NCI-H146 (cell line): ENCODE measurements around the gene PDE2A.

Experiments
- DNase-seq: peaks from one replicate; lab custom pipeline; 2025; lab: John Stamatoyannopoulos, UW

The PDE2A gene

DNA sequence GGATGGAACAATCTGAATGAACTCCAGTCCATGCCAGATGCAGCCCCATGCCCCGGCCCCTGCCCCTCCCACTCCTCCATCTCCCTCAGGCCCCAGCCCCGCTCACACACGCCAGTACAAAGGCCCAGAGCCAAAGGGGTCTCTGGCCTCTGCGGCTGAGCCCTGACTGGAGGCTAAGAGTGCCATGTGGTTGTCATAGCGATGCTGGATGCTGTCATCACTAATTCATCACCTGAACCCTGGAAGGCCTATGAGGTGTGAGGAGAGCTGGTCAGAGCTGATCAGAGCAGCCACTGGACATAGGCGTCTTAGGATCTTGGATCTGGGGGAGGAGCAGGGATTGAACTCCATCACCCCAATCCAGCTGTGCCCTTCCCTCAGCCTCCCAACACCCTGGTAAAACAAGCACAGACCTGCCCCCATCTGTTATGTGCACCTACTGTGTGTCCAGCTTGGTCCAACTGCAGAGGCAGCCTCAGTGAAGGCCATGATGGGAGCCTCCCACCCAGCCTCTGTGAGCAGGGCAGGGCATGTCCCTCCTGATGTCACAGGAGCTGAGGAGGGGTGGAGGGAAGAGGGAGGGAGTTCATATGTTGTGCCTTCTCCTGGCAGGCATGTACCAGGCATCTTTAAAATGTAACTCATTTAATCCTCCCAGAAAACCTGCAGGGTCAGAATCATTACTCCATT lies 16.7 kb downstream of the PDE2A start:
- DNase-seq, result no peak

DNA sequence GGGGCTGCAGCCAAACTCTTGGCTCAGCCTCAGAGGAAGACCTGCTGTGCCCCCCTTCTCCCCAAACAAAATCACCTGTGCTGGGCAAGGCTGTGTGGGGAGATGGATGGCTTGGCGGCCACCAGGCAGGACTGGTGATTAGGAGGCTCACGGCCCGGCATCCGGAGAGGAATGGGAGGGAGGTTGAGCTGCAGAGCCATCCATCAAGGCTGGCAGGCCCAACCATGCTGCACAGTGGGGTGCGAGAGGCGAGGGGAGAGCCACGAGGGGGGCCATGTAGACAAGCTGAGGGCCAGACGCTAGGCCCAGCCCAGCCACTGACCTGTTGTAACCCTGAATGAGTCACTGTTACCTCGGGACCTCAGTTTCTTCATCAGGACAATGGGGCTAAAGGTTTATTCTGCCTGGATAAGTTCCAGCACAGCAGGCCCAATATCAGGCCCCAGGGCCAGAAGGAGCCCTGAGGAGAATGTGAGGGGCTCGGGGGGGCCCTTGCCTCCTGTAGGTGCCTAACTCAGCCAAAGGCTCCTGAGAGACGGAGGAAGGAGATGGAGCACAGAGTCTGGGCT lies 18.2 kb downstream of the PDE2A start:
- no peak for DNase-seq

DNA sequence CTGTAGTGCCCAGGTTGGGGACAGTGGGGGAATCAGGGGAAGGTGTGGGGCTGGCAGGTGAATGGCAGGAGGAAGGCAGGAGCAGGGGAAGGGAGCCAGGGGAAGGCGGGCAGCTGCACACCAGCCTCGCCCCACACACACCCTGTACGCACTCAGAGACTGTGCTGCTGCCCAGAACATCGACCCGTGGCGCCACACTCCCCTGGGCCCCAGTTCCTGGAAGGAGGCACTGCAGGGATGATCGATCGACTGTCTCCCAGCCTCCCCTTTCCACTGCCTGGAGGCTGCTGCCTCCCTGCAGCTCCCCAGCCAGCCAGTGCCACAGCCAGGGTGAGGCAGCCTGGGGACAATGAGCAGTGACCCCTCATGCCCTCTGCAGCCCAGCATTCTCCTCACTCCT lies 19.2 kb downstream of the PDE2A start:
- DNase-seq, result no peak

DNA sequence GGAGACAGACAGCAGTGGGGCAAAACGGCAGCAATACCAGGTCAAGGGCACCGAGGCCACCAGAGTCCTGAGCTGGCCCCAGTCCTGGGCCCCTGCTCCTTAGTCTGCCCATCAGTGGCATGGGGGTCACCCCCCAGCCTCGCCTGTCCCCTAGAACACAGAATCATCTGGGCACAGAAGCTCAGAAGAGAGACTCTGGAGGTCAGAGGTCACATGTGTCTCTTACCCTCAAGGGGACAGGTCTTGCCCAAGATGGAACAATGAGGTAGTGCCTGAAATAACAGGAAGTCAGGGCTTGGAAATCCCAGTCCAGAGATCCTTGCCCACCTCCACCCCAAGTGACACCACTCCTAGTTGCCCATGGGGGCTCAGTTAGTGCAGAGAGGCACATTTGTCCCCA lies 20.6 kb downstream of the PDE2A start:
- no peak for DNase-seq

DNA sequence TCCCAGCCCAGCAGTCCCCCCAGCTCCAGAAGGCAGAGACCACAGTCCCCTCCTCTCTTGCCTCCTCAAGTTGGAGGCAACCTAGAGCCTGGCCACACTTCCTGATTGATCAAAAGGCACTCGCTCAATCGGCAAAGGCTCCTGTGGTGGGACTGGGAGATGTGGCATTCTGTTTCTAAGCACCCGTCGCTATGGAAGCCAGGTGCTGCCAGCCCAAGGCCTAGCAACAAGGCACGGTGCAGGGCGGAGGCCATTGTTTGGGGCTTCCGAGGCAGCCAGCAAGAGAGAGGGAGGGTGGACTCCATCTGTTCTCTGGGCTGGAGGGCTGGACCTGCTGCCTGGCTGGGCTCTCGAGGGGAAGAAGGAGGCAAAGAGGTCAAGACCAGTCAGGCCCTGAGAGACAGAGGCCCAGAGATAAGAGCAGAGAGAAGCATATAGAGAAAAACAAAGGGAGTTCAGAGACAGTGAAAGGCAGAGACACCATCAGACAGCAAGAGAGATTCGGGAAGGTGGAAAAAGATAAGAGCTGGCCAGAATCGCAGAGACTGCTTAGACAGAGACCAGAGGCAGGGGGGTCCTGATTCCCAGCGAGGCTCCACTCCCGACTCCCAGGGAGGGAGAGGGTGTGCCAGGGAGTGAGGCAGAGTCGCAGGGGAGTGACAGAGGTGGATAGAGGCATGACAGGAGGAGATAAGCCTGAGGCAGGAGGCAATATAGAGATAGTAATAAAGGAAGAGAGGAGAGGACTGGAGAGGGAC lies 21.2 kb downstream of the PDE2A start:
- peak; percentile 92 for DNase-seq

DNA sequence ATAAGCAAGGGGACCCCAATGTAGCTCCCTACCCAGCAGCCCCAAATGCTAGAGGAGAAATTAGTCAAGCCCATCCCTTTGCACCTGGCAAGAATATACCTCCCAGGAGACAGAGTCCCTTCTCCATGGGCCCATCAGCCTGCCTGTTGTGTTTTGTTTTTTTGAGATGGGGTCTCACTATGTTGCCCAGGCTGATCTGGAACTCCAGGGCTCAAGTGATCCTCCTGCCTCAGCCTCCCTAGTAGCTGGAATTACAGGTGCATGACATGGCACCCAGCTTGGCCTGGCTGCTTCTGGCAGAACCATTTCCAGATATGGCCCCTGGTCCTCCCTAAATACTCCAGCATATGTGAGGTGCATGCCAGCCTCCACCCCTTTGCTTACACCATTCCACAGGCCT lies 22.1 kb downstream of the PDE2A start:
- no peak for DNase-seq

DNA sequence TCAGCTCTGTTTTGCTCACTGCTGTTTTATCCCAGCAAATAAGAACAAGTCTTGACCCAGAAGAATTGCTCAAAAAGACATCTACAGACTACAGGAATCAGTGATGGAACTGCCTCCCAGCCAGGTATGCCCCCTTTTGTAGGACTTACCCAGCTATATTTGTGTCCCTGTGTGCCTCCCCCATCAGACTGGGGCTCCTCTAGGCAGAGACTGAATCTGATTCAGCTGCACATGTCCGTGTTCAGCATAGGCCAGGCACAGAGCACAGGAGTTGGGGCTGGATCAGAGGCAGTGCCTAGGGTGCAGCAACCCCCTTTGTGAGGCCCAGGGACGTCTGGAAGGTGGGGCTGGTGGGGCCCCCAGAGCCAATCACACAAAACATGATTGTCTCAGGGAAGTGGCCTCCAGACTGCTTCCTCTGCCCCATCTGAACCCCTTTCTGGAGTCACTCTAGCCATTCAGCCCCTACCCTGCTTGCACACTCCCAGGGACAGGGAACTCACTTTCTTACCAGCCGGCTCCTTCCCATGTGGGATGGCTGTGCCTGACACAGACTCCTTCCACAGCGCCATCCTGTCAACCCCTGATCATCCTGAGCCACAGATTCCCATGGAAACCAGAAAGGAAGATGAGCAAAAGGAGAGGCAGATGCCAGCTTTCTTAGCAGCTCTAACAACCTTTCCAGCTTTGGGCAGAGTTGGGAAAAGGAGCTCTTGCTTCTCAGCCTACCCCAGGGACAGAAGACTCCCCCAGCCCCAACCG lies 24.8 kb downstream of the PDE2A start:
- no peak for DNase-seq

DNA sequence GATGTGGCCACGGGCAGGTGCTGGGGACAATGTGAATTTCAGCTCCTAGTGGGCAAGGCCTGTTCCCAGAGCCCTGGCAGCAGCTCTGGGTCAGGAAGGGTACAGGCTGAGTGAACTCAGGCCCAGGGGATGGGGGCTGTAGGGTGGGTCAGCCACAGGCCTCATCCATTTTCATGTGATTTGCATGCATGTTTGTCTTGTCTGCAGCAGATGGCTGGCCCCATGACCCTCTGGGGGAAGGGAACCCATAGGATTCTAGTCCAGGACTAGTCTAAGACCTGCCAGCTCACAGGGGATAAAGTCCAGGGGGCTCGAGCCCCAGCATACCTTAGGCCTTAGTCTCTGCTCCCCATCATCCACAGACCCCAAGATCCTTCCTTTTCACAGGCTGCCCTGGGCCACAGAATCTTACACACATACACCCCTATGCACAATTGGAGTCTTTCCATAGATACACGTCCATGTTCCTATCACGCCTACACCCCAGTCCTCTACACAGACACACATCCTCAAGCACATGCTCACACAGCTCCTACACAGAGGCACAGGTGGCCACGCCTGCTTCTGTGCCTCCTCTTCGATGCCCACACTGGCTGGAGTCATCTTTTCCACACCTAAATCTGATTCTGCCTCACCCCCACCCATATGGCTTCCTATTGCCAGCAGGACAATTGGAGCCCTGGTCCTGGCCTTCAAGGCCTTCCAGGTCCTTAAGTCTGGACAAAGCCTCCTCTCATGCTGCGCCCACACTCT lies 25.7 kb downstream of the PDE2A start:
- no peak for DNase-seq

DNA sequence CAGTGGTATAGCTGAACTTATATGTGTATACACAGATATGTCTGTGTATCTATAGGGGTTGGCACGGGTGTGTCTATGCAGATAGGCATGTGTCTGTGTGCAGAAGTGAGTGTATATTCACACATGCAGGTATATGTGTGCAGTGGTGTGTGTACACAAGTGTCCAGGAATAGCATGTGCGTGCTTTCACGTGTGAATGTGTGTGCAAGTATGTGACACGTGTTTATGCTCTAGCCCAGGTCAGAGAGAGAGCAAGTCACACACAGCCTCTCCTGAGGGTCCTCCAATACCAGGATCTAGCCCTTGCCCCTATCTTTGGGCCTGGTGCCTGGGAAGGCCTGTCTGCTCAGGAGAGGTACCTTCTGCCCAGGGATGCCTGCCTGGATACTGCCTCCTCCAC lies 26.3 kb downstream of the PDE2A start:
- DNase-seq, result no peak

DNA sequence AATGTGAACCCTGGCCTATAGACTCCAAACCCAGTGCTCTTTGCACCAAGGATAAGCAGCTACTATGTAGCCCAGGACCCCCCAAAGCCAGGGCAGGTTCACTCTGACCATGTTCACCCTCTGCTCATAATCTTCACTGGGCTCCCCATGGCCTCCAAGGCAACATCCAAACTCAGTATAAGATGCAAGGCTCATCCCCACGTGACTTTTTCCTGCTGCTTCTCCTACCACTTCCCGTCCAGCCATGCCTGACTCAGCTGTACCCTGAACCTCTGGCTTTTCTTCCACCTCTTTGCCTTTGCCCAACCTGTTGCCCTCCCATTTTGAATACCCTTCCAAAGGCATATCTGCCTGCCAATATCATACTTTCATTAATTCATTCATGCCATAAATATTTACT lies 27.8 kb downstream of the PDE2A start:
- no peak for DNase-seq

DNA sequence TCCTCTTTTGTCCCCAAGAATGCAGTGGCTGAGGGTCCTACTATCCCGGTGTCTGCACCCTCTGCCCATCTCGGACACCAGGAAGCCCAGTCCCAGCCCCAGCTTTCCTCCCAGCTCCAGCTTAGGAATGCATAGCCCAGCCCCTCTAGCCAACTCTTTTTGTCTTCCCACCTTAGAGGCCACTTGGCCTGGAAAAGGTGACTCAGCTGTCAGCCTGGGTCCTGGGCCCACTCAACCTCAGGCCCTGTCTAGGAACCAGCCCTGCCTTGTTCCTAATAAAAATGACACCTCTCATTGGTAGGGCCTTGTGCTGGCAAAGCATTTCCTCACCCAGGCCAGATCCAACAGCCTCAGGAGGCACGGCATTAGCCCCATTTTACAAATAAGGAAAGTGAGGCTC lies 28.2 kb downstream of the PDE2A start:
- no peak for DNase-seq

DNA sequence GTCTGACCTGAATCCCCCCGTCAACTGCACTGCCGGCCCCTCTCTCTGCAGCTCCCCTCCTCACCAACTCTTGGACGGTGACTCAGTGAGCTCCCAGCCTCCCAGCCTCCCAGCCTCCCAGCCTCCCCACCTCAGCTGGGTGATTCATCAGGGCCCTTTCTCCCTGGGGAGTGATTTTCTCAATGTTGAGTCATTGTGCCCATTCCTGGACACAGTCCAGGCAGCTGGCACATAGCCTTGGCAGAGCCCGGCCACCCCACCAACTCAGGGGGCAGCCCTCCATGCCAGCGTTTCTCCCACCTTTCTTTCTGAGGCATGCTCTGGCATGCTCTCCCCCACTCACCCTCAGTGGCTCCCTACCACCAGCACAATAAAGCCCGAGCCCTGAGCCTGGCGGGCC lies 30.7 kb downstream of the PDE2A start:
- no peak for DNase-seq

DNA sequence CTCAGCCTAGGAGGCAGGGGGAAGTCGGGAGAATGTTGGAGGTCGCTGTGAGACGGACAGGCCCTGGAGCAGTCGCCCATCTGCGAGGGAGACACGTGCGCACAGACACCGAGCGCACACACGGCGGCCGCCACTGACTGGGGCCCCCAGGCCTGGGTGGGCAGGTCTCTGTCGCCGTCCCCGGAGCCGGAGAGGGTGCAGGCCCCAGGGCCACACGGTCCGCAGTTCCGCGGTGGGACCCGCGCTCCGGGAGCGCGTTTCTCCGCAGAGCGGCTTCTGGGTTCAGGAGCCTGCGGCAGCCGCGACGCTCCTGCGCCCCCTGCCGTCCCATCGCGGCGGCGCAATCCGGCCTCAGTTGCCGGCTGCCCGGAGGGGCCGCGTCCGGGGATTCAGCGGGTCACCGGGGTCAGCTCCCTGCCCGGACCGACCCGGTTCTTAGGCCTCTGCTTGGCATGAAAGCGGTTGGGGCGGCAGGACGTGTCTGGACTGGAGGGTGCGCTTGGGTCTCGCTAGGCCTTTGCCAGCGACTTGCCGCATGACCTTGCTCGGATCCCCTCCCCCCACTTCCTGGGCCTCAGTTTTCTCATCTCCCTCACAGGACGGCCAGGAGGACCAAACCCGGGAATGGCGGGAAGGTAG lies 31.2 kb downstream of the PDE2A start:
- peak; percentile 49 for DNase-seq

DNA sequence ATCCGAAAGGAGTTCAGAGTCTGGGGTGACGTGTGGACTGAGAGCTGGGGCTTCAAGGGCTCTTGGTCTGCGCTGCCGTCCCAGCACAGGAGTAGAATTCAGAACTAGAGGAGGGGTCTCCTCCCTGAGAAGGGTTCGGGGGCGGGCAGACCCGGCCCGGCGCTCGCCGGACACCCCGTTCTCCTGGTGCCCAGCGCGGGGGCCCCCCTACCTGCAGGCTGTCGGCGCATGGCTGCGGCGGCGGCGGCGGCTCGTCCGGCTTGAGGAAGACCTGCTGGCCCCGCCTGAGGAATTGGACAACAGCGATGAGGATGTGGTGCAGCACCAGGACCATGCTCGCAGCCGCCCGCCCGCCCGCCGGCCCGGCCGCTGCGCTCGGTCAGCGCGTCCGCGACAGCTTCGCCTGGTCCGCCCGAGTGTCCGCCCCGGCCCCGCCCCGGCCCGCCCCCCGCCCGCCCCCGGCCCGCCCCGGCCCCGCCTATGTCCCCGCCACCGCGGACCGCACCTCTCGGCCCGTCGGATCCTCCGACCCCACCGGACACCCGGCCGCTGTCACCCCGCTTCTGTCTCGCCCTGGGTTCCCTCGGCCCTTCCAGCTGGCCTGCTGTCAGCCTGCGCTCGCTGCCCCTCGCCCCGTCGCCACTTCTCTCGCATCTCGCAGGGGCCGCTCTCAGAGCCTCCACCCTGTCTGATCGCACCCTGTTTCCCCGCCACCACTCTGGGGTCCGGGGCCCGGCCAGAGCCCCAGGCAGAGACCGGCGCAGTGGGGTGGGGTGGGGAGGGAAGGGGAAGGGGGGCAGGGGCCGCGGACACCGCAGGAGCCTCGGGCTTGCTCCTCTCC lies 32.0 kb downstream of the PDE2A start:
- DNase-seq, result peak; percentile 43

DNA sequence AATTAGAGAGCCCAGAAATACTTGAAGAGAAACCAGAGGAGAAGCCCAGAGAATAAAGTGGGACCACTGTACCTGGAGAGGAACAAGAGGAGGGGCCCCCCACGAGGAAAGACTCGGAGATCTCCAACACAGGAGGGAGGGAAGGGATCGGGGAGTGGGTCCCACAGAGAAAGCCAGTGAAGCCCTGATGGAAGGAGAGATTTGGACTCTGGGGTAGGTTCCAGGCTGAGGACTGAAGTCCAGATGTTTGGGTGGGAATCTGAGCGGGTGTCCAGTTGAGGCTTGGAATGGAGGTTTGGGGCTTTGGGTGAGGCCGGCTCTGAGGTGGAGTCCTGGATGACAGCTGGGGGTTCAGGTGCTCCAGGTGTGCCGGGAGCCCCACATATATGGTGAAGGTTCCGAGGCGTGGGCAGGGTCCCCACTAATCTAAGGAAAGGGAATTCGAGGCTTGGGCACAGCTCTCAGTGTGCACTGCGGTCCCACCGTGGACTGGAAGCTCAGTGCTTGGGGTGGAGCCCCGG lies 32.6 kb downstream of the PDE2A start:
- DNase-seq, result no peak

DNA sequence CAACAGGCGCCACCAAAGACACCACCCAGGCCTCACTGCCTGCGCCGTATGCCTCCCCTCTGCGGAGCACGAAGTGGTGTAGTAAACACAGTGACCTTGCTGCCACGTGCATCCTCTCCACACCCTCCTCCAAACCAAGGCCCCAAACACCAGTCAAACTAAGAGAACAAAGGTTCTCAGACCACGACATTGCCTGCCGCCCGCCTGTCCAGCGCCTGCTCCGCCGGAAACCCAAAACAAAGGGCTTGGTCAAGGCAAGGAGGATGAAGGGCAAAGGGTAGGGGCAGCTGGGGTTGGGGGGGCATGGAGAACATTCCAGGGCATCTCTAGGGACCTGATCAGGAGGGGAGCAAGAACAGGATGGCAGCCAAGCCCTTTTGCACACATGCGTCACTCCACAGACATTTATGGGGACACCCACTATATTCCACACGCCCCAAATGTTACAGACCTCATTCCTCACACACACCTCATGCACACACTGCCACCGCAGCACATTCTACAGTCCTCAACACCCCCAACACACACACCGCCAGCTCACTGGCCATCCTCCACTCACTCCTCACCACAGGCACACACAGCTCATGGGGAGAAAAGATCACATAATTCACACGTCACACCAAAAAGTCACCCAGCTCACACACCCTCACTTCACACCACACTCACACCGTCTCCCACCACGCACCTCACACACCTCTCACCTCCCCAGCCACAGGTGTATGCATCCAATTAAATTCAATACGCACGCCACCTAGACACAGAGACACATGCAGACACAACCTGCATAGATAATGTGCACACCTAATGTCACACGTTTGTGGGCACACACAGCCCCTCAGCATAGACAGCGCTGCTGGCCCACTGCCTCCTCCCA lies 34.5 kb downstream of the PDE2A start:
- no peak for DNase-seq

DNA sequence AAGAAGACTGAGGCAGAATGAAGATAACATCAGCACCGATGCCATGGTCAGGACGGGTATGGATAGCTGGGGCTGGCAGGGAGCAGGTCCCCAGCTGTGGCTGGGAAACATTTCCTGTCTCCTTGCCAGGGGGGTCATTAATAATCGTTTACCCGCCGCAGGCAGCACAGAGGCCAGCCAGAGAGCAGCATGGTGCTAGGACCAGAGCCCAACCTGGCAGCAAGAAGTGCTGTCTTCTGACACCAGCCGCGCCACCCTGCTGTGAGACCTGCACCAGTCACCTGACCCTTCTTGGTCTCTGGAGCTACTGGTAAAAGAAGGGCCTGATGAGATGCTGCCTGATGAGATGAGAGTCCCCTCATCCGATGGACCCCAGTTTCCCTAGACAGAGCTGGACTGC lies 36.3 kb downstream of the PDE2A start:
- DNase-seq, result peak; percentile 78

DNA sequence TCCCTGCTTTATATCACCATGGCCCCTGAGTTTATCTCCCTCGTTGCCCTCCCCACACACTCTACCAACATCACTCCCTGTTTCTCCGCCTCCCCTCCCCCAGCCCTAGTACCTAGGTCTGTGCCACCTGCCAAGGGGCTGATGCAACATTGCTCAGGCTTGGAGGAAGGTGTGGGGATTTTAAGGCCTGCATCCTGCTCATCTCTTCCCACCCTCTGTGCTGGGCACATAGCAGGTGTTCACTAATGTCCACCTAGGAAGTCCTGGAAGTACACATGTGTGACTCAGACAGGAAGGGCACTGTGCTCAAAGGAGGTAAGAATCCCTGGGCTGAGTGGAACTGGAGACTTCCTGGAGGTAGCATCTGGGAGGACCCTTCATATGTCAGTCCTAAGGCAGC lies 37.0 kb downstream of the PDE2A start:
- DNase-seq, result peak; percentile 9

DNA sequence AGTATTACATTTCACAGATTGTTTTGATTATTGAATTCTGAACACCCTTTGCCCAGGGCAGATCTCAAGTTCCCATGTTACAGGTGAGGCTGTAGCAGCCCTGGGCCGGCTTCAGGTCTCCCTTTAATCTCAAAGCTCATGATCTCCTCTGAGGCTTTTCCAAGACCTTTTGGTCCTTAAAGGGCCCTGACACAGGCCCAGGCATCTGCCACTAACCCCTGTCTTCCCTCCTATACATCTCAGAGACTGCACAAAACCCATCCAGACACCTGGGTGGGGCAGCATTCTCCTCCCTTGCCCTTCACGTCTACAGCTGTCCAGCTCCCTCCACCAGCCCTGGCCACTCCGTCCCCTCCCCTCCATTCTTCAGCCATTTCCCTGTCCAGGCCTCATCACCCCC lies 37.8 kb downstream of the PDE2A start:
- DNase-seq, result no peak
